Dermis blood vessel endothelial cell (primary cell): ENCODE measurements around the gene ACTL7A. TPM values are rescaled to one million over a fixed set of nuclear protein-coding genes. Genes with fewer than 3 reads are reported as not detected.
A peak's percentile ranks its signal among the peaks of the same experiment; 100 is the strongest.
"Not testable (repeated sequence)": the region's sequence is repeated elsewhere in the genome, so short reads cannot be mapped to it uniquely, and the experiment has no call there.

Source experiments
- DNase-seq: peaks from one replicate; pipeline ENCODE4 v3.0.0; 2010
- total RNA-seq: library from RNA; depleted of rRNA; stranded (reverse); fragments of >200 nt; gene quantifications from 2 replicates; pipeline ENCODE4 v1.2.3, GENCODE V29; 2014

The ACTL7A gene
- not detected in 2 replicates for total RNA-seq

GRCh38 chr9:108861997-108862396 lies at the start of gene ACTL7A:
Gene ACTL7A (plus strand): TSS chr9:108862266. CDS start chr9:108862323, 57 bp downstream.
- DNase-seq = no peak

GRCh38 chr9:108812396-108813025 lies 49.6 kb upstream of the ACTL7A start:
- DNase-seq = no peak

- DNase-seq = peak; percentile 63
Measured at GRCh38 chr9:108813951-108814601, 48.0 kb upstream of the ACTL7A start.

GRCh38 chr9:108815156-108815555 lies 46.9 kb upstream of the ACTL7A start:
- no peak for DNase-seq

GRCh38 chr9:108816037-108816436 lies 46.0 kb upstream of the ACTL7A start:
- peak; percentile 19 for DNase-seq

GRCh38 chr9:108823829-108824228 lies 38.2 kb upstream of the ACTL7A start:
- DNase-seq = no peak

GRCh38 chr9:108830272-108830671 lies 31.8 kb upstream of the ACTL7A start:
- no peak for DNase-seq

GRCh38 chr9:108831496-108832178 lies 30.4 kb upstream of the ACTL7A start:
- DNase-seq = no peak

- no peak for DNase-seq
Measured at GRCh38 chr9:108832179-108832500, 29.9 kb upstream of the ACTL7A start.

GRCh38 chr9:108834959-108835665 lies 27.0 kb upstream of the ACTL7A start:
- no peak for DNase-seq

GRCh38 chr9:108835831-108836230 lies 26.2 kb upstream of the ACTL7A start:
- DNase-seq = no peak

- DNase-seq = no peak
Measured at GRCh38 chr9:108836319-108836718, 25.7 kb upstream of the ACTL7A start.

- DNase-seq = no peak
Measured at GRCh38 chr9:108836781-108837180, 25.3 kb upstream of the ACTL7A start.

GRCh38 chr9:108837530-108837929 lies 24.5 kb upstream of the ACTL7A start:
- DNase-seq = peak; percentile 11

- no peak for DNase-seq
Measured at GRCh38 chr9:108838017-108838416, 24.0 kb upstream of the ACTL7A start.

- DNase-seq = not testable (repeated sequence)
Measured at GRCh38 chr9:108839561-108839960, 22.5 kb upstream of the ACTL7A start.

GRCh38 chr9:108842610-108843295 lies 19.3 kb upstream of the ACTL7A start:
- DNase-seq = peak; percentile 81

GRCh38 chr9:108844391-108844790 lies 17.7 kb upstream of the ACTL7A start:
- no peak for DNase-seq

GRCh38 chr9:108844856-108845255 lies 17.2 kb upstream of the ACTL7A start:
- no peak for DNase-seq

- DNase-seq = no peak
Measured at GRCh38 chr9:108845507-108845906, 16.6 kb upstream of the ACTL7A start.

- DNase-seq = no peak
Measured at GRCh38 chr9:108845947-108846346, 16.1 kb upstream of the ACTL7A start.

GRCh38 chr9:108848296-108848695 lies 13.8 kb upstream of the ACTL7A start:
- not testable (repeated sequence) for DNase-seq
